Pericardium fibroblast (primary cell): ENCODE measurements around the gene FOLH1. TPM values are rescaled to one million over a fixed set of nuclear protein-coding genes. Genes with fewer than 3 reads are reported as not detected.

Experiments used
- total RNA-seq: library from RNA; depleted of rRNA; stranded (reverse); fragments of >200 nt; gene quantifications from 2 replicates; pipeline ENCODE4 v1.2.3, GENCODE V29; 2015

FOLH1 gene
- not detected in 2 replicates for total RNA-seq

GRCh38 chr11:49208006-49208721 is at the start of gene FOLH1:
Gene FOLH1, minus strand, starts transcription at chr11:49208602. Its CDS starts 193 bp downstream, at chr11:49208409.

Other genes with a start within 250 kb of the FOLH1 start
- gene TRIM51G, start 224.7 kb downstream of the FOLH1 start, total RNA-seq, result not detected in 2 replicates
- not detected in 2 replicates for gene TRIM49B, start 179.8 kb downstream of the FOLH1 start, total RNA-seq
- not detected in 2 replicates for gene TRIM64C, start 149.5 kb downstream of the FOLH1 start, total RNA-seq